H1 (cell line): ENCODE results near the gene NSUN7. TPM values are rescaled to one million over a fixed set of nuclear protein-coding genes. Genes with fewer than 3 reads are reported as not detected.

Source experiments
- GABPA ChIP-seq: IDR thresholded peaks from 2 replicates; pipeline ENCODE4 v1.6.1; 2011; ENCODE audit warnings: mild to moderate bottlenecking, low read length, moderate library complexity, borderline replicate concordance; ENCODE audit not compliant: insufficient read depth
- polyA plus RNA-seq, 7 experiments: library from polyadenylated mRNA; depleted of rRNA in 3 of 7; stranded (reverse) in 5 of 7; unstranded in 2 of 7; fragments of >200 nt in 5 of 7; fragments of 200-250 nt in 2 of 7; gene quantifications; 1 replicate in 5 of 7; 2 replicates in 1 of 7; 4 replicates in 1 of 7; pipeline versions ENCODE4 v1.2.1 to v1.2.3, GENCODE V29; 2011 to 2013; ENCODE audit warnings: missing spikeins in 2 of 7, mixed read lengths in 2 of 7
- total RNA-seq: library from RNA; stranded (reverse); fragmentation: NEBNext Ultra II Directional; extraction: Animal tissue kit (Norgen Biotek cat#: 25700); gene quantifications from 2 replicates; pipeline ENCODE4 v1.2.1, GENCODE V29; 2021

NSUN7 gene
- total and polyA plus RNA-seq, 2 of the 8 experiments (the other 6 are each of a cell fraction or from before 2014, with no cell fraction given), result 8.8 to 24.4 TPM

GRCh38 chr4:40719008-40719623, 30.6 kb upstream of the NSUN7 start (continued):
- no peak for TF ChIP-seq GABPA
